NCI-H2196 (cell line): ENCODE measurements around the gene ARIH2.

Source experiments
- DNase-seq: peaks from one replicate; lab custom pipeline; 2025; ENCODE audit not compliant: unreplicated experiment; lab: John Stamatoyannopoulos, UW

Gene ARIH2

DNA sequence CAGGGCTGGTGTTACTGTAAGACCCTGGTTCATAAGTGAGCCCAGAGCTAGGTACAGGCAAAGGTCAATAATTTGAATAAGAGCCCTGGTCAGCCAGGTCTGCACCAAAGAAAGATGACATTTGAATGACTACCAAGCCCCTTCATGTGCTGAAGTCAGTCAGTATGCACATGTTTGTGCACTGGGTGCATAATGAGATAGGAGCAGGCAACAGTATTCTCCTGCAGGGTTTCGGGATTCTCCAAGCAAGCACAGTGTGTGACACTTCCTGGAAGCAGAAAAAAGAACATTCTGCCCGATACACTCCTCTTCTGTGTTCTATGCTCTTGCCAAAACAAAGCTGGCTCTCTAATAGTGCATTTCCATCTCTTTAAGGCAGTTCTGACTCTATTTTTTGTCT lies 116.0 kb downstream of the ARIH2 start:
- no peak for DNase-seq

DNA sequence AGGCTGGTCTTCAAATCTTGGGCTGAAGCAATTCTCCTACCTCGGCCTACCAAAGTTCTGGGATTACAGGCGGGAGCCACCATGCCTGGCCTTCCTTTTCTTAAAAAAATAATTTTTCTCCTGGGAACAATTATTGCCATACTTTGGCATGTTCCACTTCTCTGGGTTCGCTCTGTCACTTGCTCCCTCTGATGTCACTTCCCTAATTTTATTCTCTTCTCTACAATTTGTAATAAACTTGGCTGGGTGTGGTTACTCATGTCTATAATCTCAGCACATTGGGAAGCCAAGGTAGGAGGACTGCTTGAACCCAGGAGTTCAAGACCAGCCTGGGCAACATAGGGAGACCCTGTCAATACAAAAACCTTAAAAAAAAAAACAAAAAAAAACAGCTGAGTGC lies 116.6 kb downstream of the ARIH2 start:
- no peak for DNase-seq
